SK-N-SH (cell line): ENCODE measurements around the gene PRKD2.

Experiments used
- EP300 ChIP-seq, 2 experiments: IDR thresholded peaks; 2 replicates each; pipeline versions ENCODE4 v1.4.0 to v1.6.1; 2012; ENCODE audit warnings: borderline replicate concordance in 1 of 2, low read depth in 1 of 2, low read length in 1 of 2
- FOXJ3 ChIP-seq: sonication (generic); formaldehyde crosslinking; IDR thresholded peaks from 2 replicates; pipeline ENCODE4 v1.5.1; 2020; ENCODE audit warnings: mild to moderate bottlenecking, missing genetic modification reagents
- JUND ChIP-seq: IDR thresholded peaks from 2 replicates; pipeline ENCODE4 v1.4.0; 2012
- POLR2AphosphoS5 ChIP-seq: IDR thresholded peaks from 2 replicates; pipeline ENCODE4 v1.6.1; 2012; ENCODE audit warnings: low read depth, low read length
- RAD21 ChIP-seq: IDR thresholded peaks from 2 replicates; pipeline ENCODE4 v1.6.1; 2012; ENCODE audit warnings: mild to moderate bottlenecking, low read length
- RFX5 ChIP-seq: IDR thresholded peaks from 2 replicates; pipeline ENCODE4 v1.6.1; 2012; ENCODE audit warnings: mild to moderate bottlenecking, improper control_type of control experiment, low read length
- TAF1 ChIP-seq: IDR thresholded peaks from 2 replicates; pipeline ENCODE4 v1.6.1; 2012; ENCODE audit warnings: low read depth, mild to moderate bottlenecking, low read length, moderate library complexity, borderline replicate concordance
- YY1 ChIP-seq: IDR thresholded peaks from 2 replicates; pipeline ENCODE4 v1.4.0; 2012; ENCODE audit warnings: low read depth, mild to moderate bottlenecking
- TF ChIP-seq, protein P1 (sequence below): IDR thresholded peaks from 2 replicates; pipeline ENCODE4 v1.4.0; 2012; ENCODE audit warnings: low read depth, borderline replicate concordance
- TF ChIP-seq, protein P2 (sequence below): fragments of 200-600 bp; sonication (generic); IDR thresholded peaks from 2 replicates; pipeline ENCODE4 v1.6.1; 2017; ENCODE audit warnings: antibody characterized with exemption, mild to moderate bottlenecking, moderate library complexity
- TF ChIP-seq, protein P3 (sequence below): fragments of 150-350 bp; IDR thresholded peaks from 2 replicates; pipeline ENCODE4 v1.6.1; 2017; ENCODE audit warnings: antibody characterized with exemption, low read length, low read depth, borderline replicate concordance
- TF ChIP-seq, protein P4 (sequence below): IDR thresholded peaks from 2 replicates; pipeline ENCODE4 v1.4.0; 2012; ENCODE audit warnings: low read depth

- TF ChIP-seq, protein P1, sequence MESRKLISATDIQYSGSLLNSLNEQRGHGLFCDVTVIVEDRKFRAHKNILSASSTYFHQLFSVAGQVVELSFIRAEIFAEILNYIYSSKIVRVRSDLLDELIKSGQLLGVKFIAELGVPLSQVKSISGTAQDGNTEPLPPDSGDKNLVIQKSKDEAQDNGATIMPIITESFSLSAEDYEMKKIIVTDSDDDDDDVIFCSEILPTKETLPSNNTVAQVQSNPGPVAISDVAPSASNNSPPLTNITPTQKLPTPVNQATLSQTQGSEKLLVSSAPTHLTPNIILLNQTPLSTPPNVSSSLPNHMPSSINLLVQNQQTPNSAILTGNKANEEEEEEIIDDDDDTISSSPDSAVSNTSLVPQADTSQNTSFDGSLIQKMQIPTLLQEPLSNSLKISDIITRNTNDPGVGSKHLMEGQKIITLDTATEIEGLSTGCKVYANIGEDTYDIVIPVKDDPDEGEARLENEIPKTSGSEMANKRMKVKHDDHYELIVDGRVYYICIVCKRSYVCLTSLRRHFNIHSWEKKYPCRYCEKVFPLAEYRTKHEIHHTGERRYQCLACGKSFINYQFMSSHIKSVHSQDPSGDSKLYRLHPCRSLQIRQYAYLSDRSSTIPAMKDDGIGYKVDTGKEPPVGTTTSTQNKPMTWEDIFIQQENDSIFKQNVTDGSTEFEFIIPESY: no peak
- TF ChIP-seq JUND (no peak), RAD21 (no peak), YY1 (no peak), EP300 (IDR thresholded peaks at IDR 0.05; ENCODE audit: borderline replicate concordance in 1 of 2, low read depth in 1 of 2, low read length in 1 of 2) (no peak), RFX5 (no peak), FOXJ3 (CRISPR knock-in tag) (no peak), TAF1 (no peak), POLR2AphosphoS5 (no peak)
- TF ChIP-seq, protein P2, sequence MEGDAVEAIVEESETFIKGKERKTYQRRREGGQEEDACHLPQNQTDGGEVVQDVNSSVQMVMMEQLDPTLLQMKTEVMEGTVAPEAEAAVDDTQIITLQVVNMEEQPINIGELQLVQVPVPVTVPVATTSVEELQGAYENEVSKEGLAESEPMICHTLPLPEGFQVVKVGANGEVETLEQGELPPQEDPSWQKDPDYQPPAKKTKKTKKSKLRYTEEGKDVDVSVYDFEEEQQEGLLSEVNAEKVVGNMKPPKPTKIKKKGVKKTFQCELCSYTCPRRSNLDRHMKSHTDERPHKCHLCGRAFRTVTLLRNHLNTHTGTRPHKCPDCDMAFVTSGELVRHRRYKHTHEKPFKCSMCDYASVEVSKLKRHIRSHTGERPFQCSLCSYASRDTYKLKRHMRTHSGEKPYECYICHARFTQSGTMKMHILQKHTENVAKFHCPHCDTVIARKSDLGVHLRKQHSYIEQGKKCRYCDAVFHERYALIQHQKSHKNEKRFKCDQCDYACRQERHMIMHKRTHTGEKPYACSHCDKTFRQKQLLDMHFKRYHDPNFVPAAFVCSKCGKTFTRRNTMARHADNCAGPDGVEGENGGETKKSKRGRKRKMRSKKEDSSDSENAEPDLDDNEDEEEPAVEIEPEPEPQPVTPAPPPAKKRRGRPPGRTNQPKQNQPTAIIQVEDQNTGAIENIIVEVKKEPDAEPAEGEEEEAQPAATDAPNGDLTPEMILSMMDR: no peak
- TF ChIP-seq, protein P3, sequence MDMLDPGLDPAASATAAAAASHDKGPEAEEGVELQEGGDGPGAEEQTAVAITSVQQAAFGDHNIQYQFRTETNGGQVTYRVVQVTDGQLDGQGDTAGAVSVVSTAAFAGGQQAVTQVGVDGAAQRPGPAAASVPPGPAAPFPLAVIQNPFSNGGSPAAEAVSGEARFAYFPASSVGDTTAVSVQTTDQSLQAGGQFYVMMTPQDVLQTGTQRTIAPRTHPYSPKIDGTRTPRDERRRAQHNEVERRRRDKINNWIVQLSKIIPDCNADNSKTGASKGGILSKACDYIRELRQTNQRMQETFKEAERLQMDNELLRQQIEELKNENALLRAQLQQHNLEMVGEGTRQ: no peak
- TF ChIP-seq, protein P4, sequence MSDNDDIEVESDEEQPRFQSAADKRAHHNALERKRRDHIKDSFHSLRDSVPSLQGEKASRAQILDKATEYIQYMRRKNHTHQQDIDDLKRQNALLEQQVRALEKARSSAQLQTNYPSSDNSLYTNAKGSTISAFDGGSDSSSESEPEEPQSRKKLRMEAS: no peak
Measured at GRCh38 chr19:46634045-46634655, 82.8 kb downstream of the PRKD2 start.
